A549 (cell line): ENCODE data around the gene PTRH1. TPM values are rescaled to one million over a fixed set of nuclear protein-coding genes. Genes with fewer than 3 reads are reported as not detected.
A peak's percentile ranks its signal among the peaks of the same experiment; 100 is the strongest.

Experiments
- ATAC-seq, 2 experiments: fragments of 200-7000 bp in 1 of 2; fragments of >200 bp in 1 of 2; cut with Nextera tagmentation in 1 of 2; cut with Tn5 transposase in 1 of 2; 3 replicates each; pipeline versions ENCODE4 v1.8.0 to v1.9.1; 2018 to 2020; ENCODE audit warnings: mild to moderate bottlenecking in 1 of 2, moderate library complexity in 1 of 2
- CTCF ChIA-PET: fragments of 300-600 bp; sonication (Branson Sonifier 250); formaldehyde crosslinking; extraction: SDS; loops from one replicate; lab custom pipeline; 2021; ENCODE audit warnings: antibody characterized with exemption, inconsistent platforms; lab: Yijun Ruan, JAX
- POLR2A ChIA-PET: fragments of 350-600 bp; formaldehyde crosslinking; extraction: SDS; loops from one replicate; lab custom pipeline; 2021; ENCODE audit warnings: antibody characterized with exemption, inconsistent platforms; lab: Yijun Ruan, JAX
- DNase-seq, 2 experiments: peaks; one replicate each; pipeline versions ENCODE4 v3.0.0 to v3.0.0-alpha.2; 2011 to 2016; ENCODE audit warnings: low read depth in 1 of 2, low spot score in 1 of 2
- FAIRE-seq: peaks from 2 replicates; lab custom pipeline; 2011; peaks lifted over from hg19 to GRCh38; lab: Jason Lieb, UNC
- H3K27ac ChIP-seq, 2 experiments: fragments of >200 bp; sonication (Bioruptor Twin); formaldehyde crosslinking; 3 replicates each; pipeline ENCODE4 v1.5.1; 2016 to 2017
- H3K4me1 ChIP-seq: fragments of >200 bp; sonication (Bioruptor Twin); formaldehyde crosslinking; 3 replicates; pipeline ENCODE4 v1.6.1; 2016
- H3K4me2 ChIP-seq: fragments of >200 bp; sonication (Bioruptor Twin); formaldehyde crosslinking; 3 replicates; pipeline ENCODE4 v1.6.1; 2016
- H3K4me3 ChIP-seq: fragments of >200 bp; sonication (Bioruptor Twin); formaldehyde crosslinking; 3 replicates; pipeline ENCODE4 v1.5.1; 2016
- H3K9me3 ChIP-seq: fragments of >200 bp; sonication (Bioruptor Twin); formaldehyde crosslinking; 3 replicates; pipeline ENCODE4 v1.6.1; 2016
- BCL3 ChIP-seq: fragments of >200 bp; sonication (Bioruptor Twin); formaldehyde crosslinking; IDR thresholded peaks from 3 replicates; pipeline ENCODE4 v1.6.1; 2016
- CBX2 ChIP-seq: fragments of 200-600 bp; sonication (generic); IDR thresholded peaks from 2 replicates; pipeline ENCODE4 v1.6.1; 2016; ENCODE audit warnings: low read depth, mild to moderate bottlenecking, borderline replicate concordance
- CEBPB ChIP-seq, 2 experiments: fragments of >200 bp in 1 of 2; sonication (Bioruptor Twin) in 1 of 2; formaldehyde crosslinking in 1 of 2; IDR thresholded peaks; 2 replicates each; pipeline ENCODE4 v1.6.1; 2012 to 2016
- E2F6 ChIP-seq: IDR thresholded peaks from 2 replicates; pipeline ENCODE4 v1.6.1; 2012; ENCODE audit warnings: low read depth, borderline replicate concordance
- EP300 ChIP-seq, 2 experiments: fragments of >200 bp; sonication (Bioruptor Twin); formaldehyde crosslinking; IDR thresholded peaks; 2 replicates in 1 of 2; 3 replicates in 1 of 2; pipeline ENCODE4 v1.6.1; 2016 to 2017
- FOSL2 ChIP-seq, 2 experiments: fragments of 450-650 bp in 1 of 2; fragments of >200 bp in 1 of 2; sonication (Bioruptor Twin) in 1 of 2; formaldehyde crosslinking; IDR thresholded peaks; 2 replicates each; pipeline versions ENCODE4 v1.5.0 to v1.6.1; 2016 to 2020; ENCODE audit warnings: mild to moderate bottlenecking in 1 of 2, moderate library complexity in 1 of 2
- HOXB13 ChIP-seq: fragments of 250-450 bp; sonication (Bioruptor Pico); IDR thresholded peaks from 2 replicates; pipeline ENCODE4 v1.5.0; 2020; ENCODE audit warnings: low read depth, mild to moderate bottlenecking, moderate library complexity
- HOXB5 ChIP-seq: fragments of 250-450 bp; sonication (Bioruptor Pico); IDR thresholded peaks from 2 replicates; pipeline ENCODE4 v1.5.0; 2020; ENCODE audit warnings: mild to moderate bottlenecking, moderate library complexity
- MAX ChIP-seq: IDR thresholded peaks from 2 replicates; pipeline ENCODE4 v1.6.1; 2012
- NPAS2 ChIP-seq: fragments of 250-450 bp; sonication (Bioruptor Pico); IDR thresholded peaks from 2 replicates; pipeline ENCODE4 v1.8.0; 2022; ENCODE audit warnings: mild to moderate bottlenecking, moderate library complexity, borderline replicate concordance
- PBX3 ChIP-seq: IDR thresholded peaks from 2 replicates; pipeline ENCODE4 v1.6.1; 2012
- PHF8 ChIP-seq: fragments of 200-600 bp; sonication (generic); IDR thresholded peaks from 2 replicates; pipeline ENCODE4 v1.6.1; 2016; ENCODE audit warnings: low read depth, mild to moderate bottlenecking, antibody characterized with exemption, moderate library complexity, borderline replicate concordance
- RAD21 ChIP-seq, 2 experiments: fragments of >200 bp in 1 of 2; sonication (Bioruptor Twin) in 1 of 2; formaldehyde crosslinking in 1 of 2; IDR thresholded peaks in 1 of 2; conservative IDR thresholded peaks in 1 of 2; 2 replicates in 1 of 2; 3 replicates in 1 of 2; pipeline ENCODE4 v1.6.1; 2012 to 2018; ENCODE audit warnings: inconsistent platforms in 1 of 2
- RCOR1 ChIP-seq: fragments of 150-350 bp; IDR thresholded peaks from 2 replicates; pipeline ENCODE4 v1.6.1; 2014; ENCODE audit warnings: antibody characterized with exemption, low read length, low read depth
- REST ChIP-seq: fragments of 200-600 bp; sonication (generic); IDR thresholded peaks from 2 replicates; pipeline ENCODE4 v1.6.1; 2016; ENCODE audit warnings: antibody characterized with exemption, mild to moderate bottlenecking, moderate library complexity
- RFX5 ChIP-seq: fragments of 450-650 bp; IDR thresholded peaks from 2 replicates; pipeline ENCODE4 v1.7.1; 2014; ENCODE audit warnings: antibody characterized with exemption, mild to moderate bottlenecking, moderate library complexity
- SMC3 ChIP-seq: fragments of >200 bp; sonication (Bioruptor Twin); formaldehyde crosslinking; IDR thresholded peaks from 3 replicates; pipeline ENCODE4 v1.6.1; 2018; ENCODE audit warnings: inconsistent platforms
- WGBS: methylation state at CpG from one replicate; pipeline ENCODE4 v1.1.6; 2017; ENCODE audit errors: missing lambda C conversion rate; 5-methylcytosine and 5-hydroxymethylcytosine counted together
- polyA minus RNA-seq: library from RNA; depleted of rRNA, polyadenylated mRNA; stranded (reverse); fragments of >200 nt; gene quantifications from 2 replicates; pipeline ENCODE4 v1.2.3, GENCODE V29; 2011; rRNA and poly(A)+ RNA removed
- polyA plus RNA-seq, 4 experiments: library from polyadenylated mRNA; depleted of rRNA in 3 of 4; stranded (reverse); fragments of >200 nt; fragmentation: RNase III in 1 of 4; extraction: RNeasy Plus Mini Kit Qiagen cat#74134 plus additional on column Dnase treatment in 1 of 4; gene quantifications; 2 replicates in 3 of 4; 3 replicates in 1 of 4; pipeline ENCODE4 v1.2.3, GENCODE V29; 2011 to 2017

PTRH1 gene
- 3.5 and 5.1 TPM in 2 replicates for polyA plus RNA-seq (2011; rRNA removed)
- polyA plus RNA-seq (2012; cell fraction: cytosol; rRNA removed) = 23.9 and 26.6 TPM in 2 replicates
- polyA plus RNA-seq (2012; cell fraction: nucleus; rRNA removed) = 27.1 and 29.2 TPM in 2 replicates
- polyA plus RNA-seq (2017; fragmentation: RNase III; extraction: RNeasy Plus Mini Kit Qiagen cat#74134 plus additional on column Dnase treatment) = 9.9 to 12.6 TPM (median 11.4 TPM) in 3 replicates
- polyA minus RNA-seq = 1.3 and 2.0 TPM in 2 replicates

GRCh38 chr9:127715470-127716337 is at the start of gene PTRH1, which contains the start of gene TTC16:
PTRH1 (minus strand) TSS chr9:127715663; CDS start chr9:127715639, 24 bp downstream.
TTC16 (plus strand) TSS chr9:127716079; CDS start chr9:127716146, 67 bp downstream.
- peak; percentile 92 to 95 for ATAC-seq
- Histone ChIP-seq H3K27ac (peak within 1 kb of the TSS; percentile 73 to 79), H3K4me1 (peaks cover 18% of the 10 kb centered on the region), H3K4me3 (peak within 1 kb of the TSS; percentile 68), H3K9me3 (no peaks in the 10 kb centered on the region), H3K4me2 (peak within 1 kb of the TSS; percentile 94)
- ChIA-PET CTCF (interaction anchor here (0.7 to 7.4 kb wide), 7 partner anchors 10 to 206 kb away, joined by 3 to 63 read pairs (median 4); partner anchors contain the start of genes CFAP157 and TOR2A), POLR2A (interaction anchor here (0.8 to 2.0 kb wide), 4 partner anchors 12 to 104 kb away, joined by 3 to 6 read pairs (median 5); partner anchors contain the start of genes STXBP1 and TOR2A)
- TF ChIP-seq E2F6 (peak; percentile 57; the same call in 1 of the 2 replicates), HOXB13 (CRISPR knock-in tag) (no peak), CEBPB (IDR thresholded peaks at IDR 0.05) (no peak), PHF8 (peak; percentile 53; the same call in 1 of the 2 replicates), RFX5 (peak; percentile 77; the same call in 1 of the 2 replicates), MAX (peak; percentile 70), EP300 (IDR thresholded peaks at IDR 0.05) (no peak), BCL3 (peak; percentile 30; the same call in 1 of the 3 replicates), FOSL2 (IDR thresholded peaks at IDR 0.05) (no peak), FOSL2 (CRISPR knock-in tag; IDR thresholded peaks at IDR 0.05) (peak; percentile 46; the same call in 1 of the 2 replicates)
- peak; percentile 96 to 97 for DNase-seq
- no peak for FAIRE-seq
- WGBS = 7% methylated on average over 43 of the region's 65 CpGs

- no peak for FAIRE-seq
- Histone ChIP-seq H3K9me3 (no peaks in the 10 kb centered on the region), H3K4me1 (no peaks in the 10 kb centered on the region), H3K4me2 (no peak overlapping the region)
- peak; percentile 40 to 78; a peak in 4 of 6 replicates for ATAC-seq
- ChIA-PET CTCF (interaction anchor here (0.8 to 15.5 kb wide), 8 partner anchors 9 to 126 kb away, joined by 3 to 157 read pairs (median 8); partner anchors contain the start of genes CDK9, SH2D3C and TOR2A), POLR2A (no interaction called here)
- peak in 1 of 2 experiments; percentile 58 for DNase-seq
- 60% methylated on average over 7 of the region's 7 CpGs for WGBS
- TF ChIP-seq PBX3 (no peak), RAD21 (conservative IDR thresholded peaks at IDR 0.05 in 1 of 2, IDR thresholded peaks at IDR 0.05 in 1 of 2) (peak in 1 of 2 experiments; percentile 24; a peak in 1 of 5 replicates)
- TF ChIP-seq, all 56 proteins: peak for 1
- Histone ChIP-seq H3K27ac (no peak overlapping the region), H3K4me3 (no peak overlapping the region)
Observed at GRCh38 chr9:127763918-127764384, 48.5 kb upstream of the PTRH1 start.

GRCh38 chr9:127762111-127762676 is 46.7 kb upstream of the PTRH1 start:
- Histone ChIP-seq H3K4me2 (no peak overlapping the region), H3K4me1 (no peaks in the 10 kb centered on the region), H3K27ac (no peak overlapping the region), H3K4me3 (no peak overlapping the region), H3K9me3 (no peaks in the 10 kb centered on the region)
- no peak for DNase-seq
- CTCF ChIA-PET = interaction anchor here (0.9 to 15.5 kb wide), 5 partner anchors 18 to 160 kb away, joined by 3 to 157 read pairs (median 3); partner anchors contain the start of genes CDK9, SH2D3C and TOR2A
- no peak for FAIRE-seq
- POLR2A ChIA-PET = interaction anchor here (0.6 kb wide), 1 partner anchor 9 kb away, joined by 3 read pairs; no protein-coding TSS in a partner anchor
- peak in 1 of 2 experiments; percentile 30; a peak in 4 of 6 replicates for ATAC-seq
- WGBS = 69% methylated on average over 16 of the region's 16 CpGs
- TF ChIP-seq NPAS2 (CRISPR knock-in tag) = no peak
- no peak for TF ChIP-seq REST
- no peak for TF ChIP-seq CBX2
- no peak for TF ChIP-seq CEBPB (IDR thresholded peaks at IDR 0.05)
- no peak for TF ChIP-seq PBX3
- no peak for TF ChIP-seq SMC3
- no peak for TF ChIP-seq HOXB5 (CRISPR knock-in tag)
- TF ChIP-seq RCOR1 = no peak
- no peak for TF ChIP-seq HOXB13 (CRISPR knock-in tag)
- no peak for TF ChIP-seq RAD21 (conservative IDR thresholded peaks at IDR 0.05 in 1 of 2, IDR thresholded peaks at IDR 0.05 in 1 of 2)
